ENCODE measurements around the gene HPF1.
"Not testable (repeated sequence)": the region's sequence is repeated elsewhere in the genome, so short reads cannot be mapped to it uniquely, and the experiment has no call there.

HPF1 gene

GRCh38 chr4:169757575-169758184, at the start of gene HPF1:
Gene HPF1 (minus strand): TSS chr4:169757944. CDS start chr4:169757877, 67 bp downstream.
- peak; percentile 95 to 98 (median 95) for DNase-seq

GRCh38 chr4:169806770-169807169, 49.0 kb upstream of the HPF1 start:
- DNase-seq, result not testable (repeated sequence)

GRCh38 chr4:169803413-169803812, 45.7 kb upstream of the HPF1 start:
- no peak for DNase-seq

GRCh38 chr4:169802873-169803272, 45.1 kb upstream of the HPF1 start:
- DNase-seq, result no peak

GRCh38 chr4:169800541-169800940, 42.8 kb upstream of the HPF1 start:
- DNase-seq, result no peak

GRCh38 chr4:169799260-169799659, 41.5 kb upstream of the HPF1 start:
- DNase-seq, result no peak

GRCh38 chr4:169795585-169795984, 37.8 kb upstream of the HPF1 start:
- DNase-seq, result no peak

GRCh38 chr4:169791527-169792156, 33.9 kb upstream of the HPF1 start:
- DNase-seq, result peak; percentile 35 to 92 (median 79)

- peak in 2 of 3 experiments; percentile 19 to 57 for DNase-seq
Measured at GRCh38 chr4:169791062-169791461, 33.3 kb upstream of the HPF1 start.

- DNase-seq, result no peak
Measured at GRCh38 chr4:169774466-169775445, 17.0 kb upstream of the HPF1 start.

- no peak for DNase-seq
Measured at GRCh38 chr4:169773889-169774288, 16.1 kb upstream of the HPF1 start.

- DNase-seq, result not testable (repeated sequence)
Measured at GRCh38 chr4:169771556-169772080, 13.9 kb upstream of the HPF1 start.

- DNase-seq, result no peak
Measured at GRCh38 chr4:169770416-169770815, 12.7 kb upstream of the HPF1 start.

- DNase-seq, result no peak
Measured at GRCh38 chr4:169768385-169768784, 10.6 kb upstream of the HPF1 start.

GRCh38 chr4:169766741-169767140, 9.0 kb upstream of the HPF1 start:
- DNase-seq, result no peak

- peak in 1 of 3 experiments; percentile 7 for DNase-seq
Measured at GRCh38 chr4:169765835-169766234, 8.1 kb upstream of the HPF1 start.

GRCh38 chr4:169761846-169762245, 4.1 kb upstream of the HPF1 start:
- no peak for DNase-seq

- peak in 1 of 3 experiments; percentile 76 for DNase-seq
Measured at GRCh38 chr4:169758401-169758962, 738 bp upstream of the HPF1 start.

- peak in 2 of 3 experiments; percentile 55 to 68 for DNase-seq
Measured at GRCh38 chr4:169756971-169757574, 671 bp downstream of the HPF1 start.

GRCh38 chr4:169745291-169745690, 12.5 kb downstream of the HPF1 start:
- DNase-seq, result no peak

- no peak for DNase-seq
Measured at GRCh38 chr4:169744601-169745000, 13.1 kb downstream of the HPF1 start.

- DNase-seq, result no peak
Measured at GRCh38 chr4:169741569-169741968, 16.2 kb downstream of the HPF1 start.

Data from NCI-H1417 (cell line).